GM18511 (cell line): ENCODE measurements around the gene ANXA7.
"Not testable (repeated sequence)": the region's sequence is repeated elsewhere in the genome, so short reads cannot be mapped to it uniquely, and the experiment has no call there.

ENCODE experiments used
- ATAC-seq: cut with Tn5 transposase; IDR thresholded peaks from one replicate; pipeline ENCODE4 v1.9.1; 2021; ENCODE audit warnings: mild to moderate bottlenecking, moderate library complexity; ENCODE audit not compliant: unreplicated experiment

The ANXA7 gene

GRCh38 chr10:73408978-73409521, 4.8 kb downstream of the ANXA7 start:
- no peak for ATAC-seq

- ATAC-seq = no peak
Measured at GRCh38 chr10:73408061-73408460, 5.8 kb downstream of the ANXA7 start.

DNA sequence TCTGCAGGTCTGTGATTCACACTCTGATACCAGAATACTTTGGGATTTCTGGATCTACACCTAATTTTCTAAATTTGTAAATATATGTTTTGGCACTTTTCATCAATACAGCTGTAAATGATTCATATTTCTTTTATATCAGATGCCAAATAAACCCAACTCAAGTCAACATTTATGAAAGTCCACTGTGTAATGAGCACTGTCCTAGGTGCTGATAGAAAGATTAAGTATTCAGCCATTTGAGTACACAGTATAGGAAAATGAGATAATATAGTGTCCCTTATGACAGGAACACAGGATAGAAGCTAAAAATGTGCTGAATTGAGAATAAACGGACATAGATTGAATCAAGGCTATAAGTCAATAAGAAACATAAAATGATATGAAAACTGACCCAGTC, 6.4 kb downstream of the ANXA7 start:
- no peak for ATAC-seq

DNA sequence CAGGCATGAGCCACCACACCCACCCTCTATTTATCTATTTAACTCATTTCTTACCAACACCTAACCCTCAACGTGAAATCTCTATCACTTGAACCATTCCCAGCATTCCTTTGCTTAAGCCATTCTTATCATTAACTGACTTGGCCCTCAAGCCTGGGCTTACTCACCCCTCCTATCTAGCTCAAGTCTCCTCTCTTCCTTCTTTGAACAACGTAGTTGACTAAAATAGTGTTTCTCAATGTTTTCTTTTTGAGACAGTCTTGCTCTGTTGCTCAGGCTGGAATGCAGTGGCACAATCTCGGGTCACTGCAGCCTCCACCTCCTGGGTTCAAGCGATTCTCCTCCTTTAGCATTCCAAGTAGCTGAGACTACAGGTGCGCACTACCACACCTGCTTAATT, 7.0 kb downstream of the ANXA7 start:
- no peak for ATAC-seq

DNA sequence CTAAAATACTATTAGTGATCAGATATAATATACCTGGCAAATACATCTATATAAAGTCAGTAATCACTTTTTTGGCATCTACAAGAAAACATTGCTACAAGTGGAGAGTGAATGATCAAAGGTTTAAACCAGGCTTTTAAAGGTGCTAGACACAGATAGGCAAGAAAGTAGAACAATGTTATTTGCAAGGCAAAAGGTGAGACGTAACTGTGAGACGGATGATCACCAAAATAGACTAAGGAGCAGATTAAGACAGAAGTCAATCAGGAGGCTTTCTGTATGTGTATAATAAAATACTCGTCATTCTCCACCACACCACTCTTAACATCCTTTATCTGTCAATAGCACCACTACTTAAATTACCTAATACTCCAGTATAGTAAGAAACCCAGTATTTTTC, 8.3 kb downstream of the ANXA7 start:
- ATAC-seq = no peak

DNA sequence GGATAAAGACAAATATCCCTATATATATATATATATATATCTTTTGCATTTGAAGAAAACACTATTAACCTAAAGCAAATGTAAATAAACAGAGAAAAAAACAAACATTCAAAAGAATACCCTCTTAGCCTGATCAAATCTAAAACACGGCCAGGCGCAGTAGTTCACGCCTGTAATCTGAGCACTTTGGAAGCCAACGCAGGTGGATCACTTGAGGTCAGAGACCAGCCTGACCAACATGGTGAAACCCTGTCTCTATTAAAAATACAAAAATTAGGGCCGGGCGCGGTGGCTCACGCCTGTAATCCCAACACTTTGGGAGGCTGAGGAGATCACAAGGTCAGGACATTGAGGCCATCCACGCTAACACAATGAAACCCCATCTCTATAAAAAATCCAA, 9.2 kb downstream of the ANXA7 start:
- ATAC-seq = no peak

- no peak for ATAC-seq
Measured at GRCh38 chr10:73401636-73402035, 12.2 kb downstream of the ANXA7 start.

DNA sequence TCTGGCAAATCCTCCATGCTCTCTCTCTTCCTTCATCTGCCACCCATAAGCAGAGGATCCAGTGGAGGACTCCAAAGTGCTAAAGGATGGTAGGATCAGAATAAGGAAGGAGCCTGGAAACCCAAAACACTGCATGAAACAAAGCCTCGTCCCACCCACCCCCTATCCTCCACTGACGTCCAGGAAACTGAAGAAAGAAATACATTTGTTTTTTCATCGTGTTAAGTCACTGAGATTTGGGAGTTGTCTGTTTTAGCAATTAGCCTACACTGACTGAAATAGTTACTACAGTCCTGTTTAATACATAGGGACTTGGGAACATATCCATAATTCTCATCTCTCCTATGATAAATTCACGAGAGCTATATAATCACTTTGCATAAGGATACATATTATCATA, 14.8 kb downstream of the ANXA7 start:
- no peak for ATAC-seq

DNA sequence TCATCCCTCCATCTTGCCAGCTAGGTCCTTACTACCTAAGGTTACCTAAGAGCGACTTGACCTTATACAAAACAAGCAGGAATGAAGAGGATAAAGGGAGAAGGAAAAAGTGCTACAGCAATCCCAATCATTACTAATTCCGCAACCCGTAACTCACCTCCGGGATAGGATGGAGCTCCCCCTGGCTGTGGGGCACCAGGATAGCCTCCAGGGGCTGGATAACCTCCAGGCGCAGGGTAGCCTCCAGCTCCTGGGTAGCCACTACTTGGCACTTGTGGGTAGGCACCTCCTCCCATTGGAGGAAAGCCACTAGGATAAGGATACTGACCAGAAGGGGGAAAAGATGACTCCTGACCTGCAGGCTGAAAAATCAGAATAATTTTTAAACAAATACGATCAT, 15.8 kb downstream of the ANXA7 start:
- ATAC-seq = no peak

- ATAC-seq = not testable (repeated sequence)
Measured at GRCh38 chr10:73394325-73394724, 19.5 kb downstream of the ANXA7 start.

DNA sequence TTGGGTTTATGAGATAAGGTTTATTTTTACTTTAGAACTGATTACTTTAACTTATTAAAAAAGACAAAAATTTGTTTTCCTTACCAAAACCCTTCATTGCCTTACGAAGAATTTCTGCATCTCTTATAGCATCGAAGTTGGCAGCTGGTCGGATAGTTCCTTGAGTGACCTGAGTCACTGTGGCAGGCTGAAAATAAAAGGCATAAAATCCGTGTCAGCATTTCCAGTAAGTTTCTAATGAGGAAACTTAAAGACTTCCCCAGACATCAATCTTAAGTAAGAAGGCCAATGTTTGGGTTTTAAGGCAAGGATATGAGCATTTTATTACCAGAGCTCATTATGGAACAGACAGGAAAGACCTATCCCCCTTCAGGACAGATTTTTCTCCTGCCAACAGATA, 25.6 kb downstream of the ANXA7 start:
- ATAC-seq = no peak

GRCh38 chr10:73386583-73386982, 27.3 kb downstream of the ANXA7 start:
- ATAC-seq = no peak

- ATAC-seq = no peak
Measured at GRCh38 chr10:73379064-73379748, 34.7 kb downstream of the ANXA7 start.

- no peak for ATAC-seq
Measured at GRCh38 chr10:73376679-73377078, 37.2 kb downstream of the ANXA7 start.

DNA sequence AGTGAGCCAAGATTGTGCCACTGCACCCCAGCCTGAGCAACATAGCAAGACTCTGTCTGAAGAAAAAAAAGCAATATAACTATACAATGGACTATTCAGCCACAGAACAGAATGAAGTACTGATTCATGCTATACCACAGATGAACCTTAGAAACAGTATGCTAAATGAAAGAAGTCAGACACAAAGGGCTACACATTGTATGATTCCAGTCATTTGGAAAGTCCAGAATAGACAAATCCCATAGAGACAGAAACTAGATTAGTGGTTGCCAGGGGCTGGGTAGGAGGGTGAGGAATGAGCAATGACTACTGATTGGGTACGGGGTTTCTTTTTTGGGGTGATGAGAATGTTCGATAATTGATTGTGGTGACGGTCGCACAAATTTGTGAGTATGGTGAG, 45.6 kb downstream of the ANXA7 start:
- no peak for ATAC-seq

GRCh38 chr10:73366381-73367298, 47.2 kb downstream of the ANXA7 start:
- no peak for ATAC-seq

- no peak for ATAC-seq
Measured at GRCh38 chr10:73364964-73365363, 48.9 kb downstream of the ANXA7 start.

- no peak for ATAC-seq
Measured at GRCh38 chr10:73359492-73359891, 54.4 kb downstream of the ANXA7 start.

DNA sequence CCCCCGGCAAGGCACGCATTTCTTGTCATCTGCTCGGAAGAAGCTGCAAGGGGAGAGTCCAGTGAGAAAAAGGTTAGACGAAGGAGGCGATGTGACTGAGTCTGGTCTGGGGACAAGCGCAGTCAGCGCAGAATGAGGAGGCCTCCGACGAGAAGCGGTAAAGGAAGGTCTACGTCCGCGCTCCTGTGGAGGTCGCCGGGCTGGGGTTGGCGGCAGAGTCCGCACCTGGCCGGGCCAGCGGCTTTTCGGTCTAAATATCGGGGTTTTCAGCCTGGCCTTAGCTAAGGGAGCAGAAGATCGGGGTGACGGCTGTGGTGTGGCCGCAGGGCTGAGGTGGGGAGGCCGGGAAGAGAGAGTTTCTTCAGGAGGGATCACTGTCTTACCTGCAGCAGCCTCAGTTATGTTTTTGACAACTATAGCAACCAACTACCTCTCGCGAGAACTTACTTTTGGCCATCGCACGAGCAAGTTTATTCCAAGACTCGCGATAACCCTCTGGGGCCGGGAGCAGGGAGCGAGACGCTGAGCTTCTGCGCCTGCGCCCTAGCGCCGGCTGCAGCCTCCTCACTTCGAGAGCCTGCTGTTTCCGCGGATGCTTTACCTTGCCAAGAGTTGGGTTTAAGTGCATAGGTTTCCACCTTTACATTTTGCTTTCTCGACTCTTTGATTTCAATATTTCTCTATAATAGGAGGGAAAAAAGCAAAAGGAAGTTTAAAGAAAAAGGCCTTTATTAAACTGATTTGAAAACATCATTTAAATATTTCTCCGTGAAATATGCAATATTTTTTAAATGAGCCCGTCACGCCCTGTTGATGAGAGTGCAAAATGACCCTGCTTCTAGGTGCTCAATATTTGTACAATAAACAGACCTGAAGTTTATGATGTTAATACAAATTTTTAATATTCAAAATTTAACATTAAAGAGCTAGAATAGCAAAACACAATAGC, 55.3 kb downstream of the ANXA7 start, which contains the start of gene CFAP70:
Gene CFAP70, minus strand, starts transcription at position 534 of the 949 bp plus-strand sequence. CDS start 4,068 bp downstream, outside the sequence.
- peak; percentile 95 for ATAC-seq

DNA sequence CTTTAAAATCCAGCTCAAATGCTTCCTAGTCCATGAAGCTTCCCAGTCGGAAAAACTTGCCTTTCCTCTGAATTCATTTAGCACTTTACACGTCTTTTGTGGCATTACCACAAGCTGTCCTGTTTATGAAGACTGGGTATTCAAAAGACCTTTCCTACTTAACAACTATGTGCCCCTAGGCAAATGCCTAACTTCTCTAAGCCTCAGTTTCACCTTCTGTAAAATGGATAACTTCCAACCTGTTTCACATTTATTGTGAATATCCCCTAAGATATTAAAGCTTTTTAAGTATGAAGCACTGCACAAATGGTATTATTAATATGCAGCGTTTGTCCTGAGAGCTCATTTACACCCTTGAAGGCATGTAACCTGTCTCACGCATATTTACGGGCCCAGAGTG, 56.0 kb downstream of the ANXA7 start:
- no peak for ATAC-seq

DNA sequence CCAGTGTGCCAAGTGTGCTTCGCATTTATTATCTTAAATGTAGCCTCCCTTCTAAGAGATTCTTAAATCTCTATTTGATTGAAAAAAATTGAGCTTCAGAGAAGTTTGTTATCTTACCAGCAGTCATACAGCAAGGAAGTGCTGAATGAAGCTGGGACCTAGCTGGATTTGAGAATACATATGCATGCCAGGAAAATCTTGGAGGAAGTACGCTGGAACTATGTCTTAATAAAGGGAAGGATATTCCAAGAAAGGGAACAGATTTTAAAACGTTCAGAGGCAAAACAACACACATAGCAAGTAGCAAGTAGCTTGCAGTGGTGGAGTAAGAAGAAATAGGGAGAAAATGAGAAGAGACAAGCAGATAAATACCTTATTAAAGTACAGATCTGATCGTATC, 56.7 kb downstream of the ANXA7 start:
- no peak for ATAC-seq
